KMS-11 (cell line): ENCODE data around the gene ME1.

Experiments
- H2AFZ ChIP-seq: fragments of 200-600 bp; sonication (generic); 2 replicates; pipeline ENCODE4 v1.6.1; 2016; ENCODE audit warnings: antibody characterized with exemption, mixed run types, low read depth
- H3K27ac ChIP-seq: fragments of 200-600 bp; sonication (generic); 2 replicates; pipeline ENCODE4 v1.6.1; 2016; ENCODE audit warnings: mild to moderate bottlenecking, mixed run types
- H3K27me3 ChIP-seq: fragments of 200-600 bp; sonication (generic); 2 replicates; pipeline ENCODE4 v1.6.1; 2017; ENCODE audit warnings: mild to moderate bottlenecking, low read depth, mixed run types, moderate library complexity; ENCODE audit not compliant: insufficient read depth
- H3K36me3 ChIP-seq: fragments of 200-600 bp; sonication (generic); 2 replicates; pipeline ENCODE4 v1.6.1; 2017; ENCODE audit warnings: mild to moderate bottlenecking, mixed run types; ENCODE audit not compliant: insufficient read depth
- H3K4me1 ChIP-seq: fragments of 200-600 bp; sonication (generic); 2 replicates; pipeline ENCODE4 v1.6.1; 2016; ENCODE audit warnings: mild to moderate bottlenecking, low read depth, mixed run types; ENCODE audit not compliant: poor library complexity, severe bottlenecking
- H3K4me2 ChIP-seq: fragments of 200-600 bp; sonication (generic); 2 replicates; pipeline ENCODE4 v1.7.0; 2016; ENCODE audit warnings: mild to moderate bottlenecking, mixed run types
- H3K4me3 ChIP-seq: fragments of 200-600 bp; sonication (generic); IDR thresholded peaks from 2 replicates; pipeline ENCODE4 v1.6.1; 2017; ENCODE audit warnings: low read depth, low read length, mixed read lengths; ENCODE audit not compliant: insufficient read depth
- H3K79me2 ChIP-seq: fragments of 200-600 bp; sonication (generic); 2 replicates; pipeline ENCODE4 v1.6.1; 2016; ENCODE audit warnings: low read depth, mixed run types; ENCODE audit not compliant: insufficient read depth
- H3K9ac ChIP-seq: fragments of 200-600 bp; sonication (generic); 2 replicates; pipeline ENCODE4 v1.6.1; 2016; ENCODE audit warnings: mild to moderate bottlenecking, mixed run types
- H4K20me1 ChIP-seq: fragments of 200-600 bp; sonication (generic); 2 replicates; pipeline ENCODE4 v1.6.1; 2016; ENCODE audit warnings: mild to moderate bottlenecking, mixed run types; ENCODE audit not compliant: insufficient read depth
- CTCF ChIP-seq: fragments of 200-600 bp; sonication (generic); conservative IDR thresholded peaks from 2 replicates; pipeline ENCODE4 v1.6.1; 2017; ENCODE audit warnings: low read depth, mild to moderate bottlenecking, antibody characterized with exemption, low read length, moderate library complexity, mixed read lengths

Gene ME1

GRCh38 chr6:83424392-83425018 is 6.3 kb downstream of the ME1 start:
- no peak for TF ChIP-seq CTCF
- no peak overlapping the region for H3K9ac ChIP-seq
- no peak overlapping the region for H3K4me3 ChIP-seq
- no peaks in the 10 kb centered on the region for H3K27me3 ChIP-seq
- H3K4me2 ChIP-seq = no peak overlapping the region
- no peaks in the 10 kb centered on the region for H3K36me3 ChIP-seq
- no peak overlapping the region for H2AFZ ChIP-seq
- H3K4me1 ChIP-seq = peaks cover 25% of the 10 kb centered on the region
- peaks cover 39% of the 10 kb centered on the region; the same call in 1 of the 2 replicates for H3K79me2 ChIP-seq
- H3K27ac ChIP-seq = no peak overlapping the region
- H4K20me1 ChIP-seq = no peaks in the 10 kb centered on the region

GRCh38 chr6:83417880-83418663 is 12.8 kb downstream of the ME1 start:
- Histone ChIP-seq H3K4me1 (peaks cover 9% of the 10 kb centered on the region), H3K4me2 (no peak overlapping the region), H4K20me1 (no peaks in the 10 kb centered on the region), H3K79me2 (peaks cover 5% of the 10 kb centered on the region; the same call in 1 of the 2 replicates), H3K27ac (no peak overlapping the region), H3K4me3 (no peak overlapping the region), H2AFZ (no peak overlapping the region), H3K9ac (no peak overlapping the region), H3K27me3 (no peaks in the 10 kb centered on the region), H3K36me3 (no peaks in the 10 kb centered on the region)
- peak; percentile 46 for TF ChIP-seq CTCF

GRCh38 chr6:83413068-83413467 is 17.8 kb downstream of the ME1 start:
- no peak overlapping the region for H3K27ac ChIP-seq
- no peak overlapping the region for H3K4me2 ChIP-seq
- H3K27me3 ChIP-seq = no peaks in the 10 kb centered on the region
- H3K9ac ChIP-seq = no peak overlapping the region
- H3K4me1 ChIP-seq = peaks cover 6% of the 10 kb centered on the region
- H3K36me3 ChIP-seq = no peaks in the 10 kb centered on the region
- H2AFZ ChIP-seq = no peak overlapping the region
- H4K20me1 ChIP-seq = no peaks in the 10 kb centered on the region
- peaks cover 5% of the 10 kb centered on the region; the same call in 1 of the 2 replicates for H3K79me2 ChIP-seq
- TF ChIP-seq CTCF = no peak
- H3K4me3 ChIP-seq = no peak overlapping the region

- Histone ChIP-seq H3K27me3 (no peaks in the 10 kb centered on the region), H3K4me1 (no peaks in the 10 kb centered on the region), H2AFZ (no peak overlapping the region), H4K20me1 (no peaks in the 10 kb centered on the region), H3K36me3 (no peaks in the 10 kb centered on the region), H3K9ac (no peak overlapping the region), H3K4me2 (no peak overlapping the region), H3K4me3 (no peak overlapping the region), H3K27ac (no peak overlapping the region), H3K79me2 (0 out of 2 replicates have a peak, but pooled peaks cover 5% of the 10 kb centered on the region)
- no peak for TF ChIP-seq CTCF
These were observed 19.1 kb downstream of the ME1 start for GRCh38 chr6:83411731-83412130.
